Fibroblast of villous mesenchyme (primary cell): Measurements from ENCODE around the gene SEPSECS. TPM values are rescaled to one million over a fixed set of nuclear protein-coding genes. Genes with fewer than 3 reads are reported as not detected.

ENCODE experiments used
- DNase-seq: peaks from one replicate; pipeline ENCODE4 v3.0.0-alpha.2; 2010; ENCODE audit warnings: low read depth
- H3K4me3 ChIP-seq: 2 replicates; pipeline ENCODE4 v1.5.1; 2011; ENCODE audit warnings: low read depth, mild to moderate bottlenecking, low read length
- total RNA-seq: library from RNA; depleted of rRNA; stranded (reverse); fragments of >200 nt; gene quantifications from 2 replicates; pipeline ENCODE4 v1.2.3, GENCODE V29; 2012
- TF ChIP-seq, protein P1 (sequence below): IDR thresholded peaks from 2 replicates; pipeline ENCODE4 v1.5.1; 2012; ENCODE audit warnings: low read depth, mild to moderate bottlenecking, low read length; ENCODE audit not compliant: insufficient read depth

The SEPSECS gene
- total RNA-seq, 1 donor, result 6.5 TPM

DNA sequence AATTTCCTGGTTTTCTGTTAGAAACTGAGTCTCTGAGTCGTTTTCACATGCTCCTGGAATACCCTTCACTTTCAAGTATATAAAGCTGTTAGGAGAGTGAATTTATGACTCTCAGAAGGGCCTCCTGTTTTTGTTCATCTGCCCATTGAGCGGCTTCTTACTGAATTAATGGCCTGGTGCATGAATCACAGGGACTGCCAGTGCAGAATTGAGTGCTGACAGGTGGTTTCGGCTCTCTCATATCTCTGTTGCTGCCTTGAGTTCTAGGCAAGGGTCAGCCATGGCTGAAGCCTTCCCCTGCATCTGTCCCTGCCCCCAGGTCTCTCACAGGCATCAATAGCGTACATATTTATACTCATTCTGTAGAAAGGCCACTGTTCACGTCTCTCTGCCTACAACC lies 22.7 kb upstream of the SEPSECS start:
- DNase-seq, result no peak
- no peak overlapping the region for H3K4me3 ChIP-seq
- TF ChIP-seq, protein P1, sequence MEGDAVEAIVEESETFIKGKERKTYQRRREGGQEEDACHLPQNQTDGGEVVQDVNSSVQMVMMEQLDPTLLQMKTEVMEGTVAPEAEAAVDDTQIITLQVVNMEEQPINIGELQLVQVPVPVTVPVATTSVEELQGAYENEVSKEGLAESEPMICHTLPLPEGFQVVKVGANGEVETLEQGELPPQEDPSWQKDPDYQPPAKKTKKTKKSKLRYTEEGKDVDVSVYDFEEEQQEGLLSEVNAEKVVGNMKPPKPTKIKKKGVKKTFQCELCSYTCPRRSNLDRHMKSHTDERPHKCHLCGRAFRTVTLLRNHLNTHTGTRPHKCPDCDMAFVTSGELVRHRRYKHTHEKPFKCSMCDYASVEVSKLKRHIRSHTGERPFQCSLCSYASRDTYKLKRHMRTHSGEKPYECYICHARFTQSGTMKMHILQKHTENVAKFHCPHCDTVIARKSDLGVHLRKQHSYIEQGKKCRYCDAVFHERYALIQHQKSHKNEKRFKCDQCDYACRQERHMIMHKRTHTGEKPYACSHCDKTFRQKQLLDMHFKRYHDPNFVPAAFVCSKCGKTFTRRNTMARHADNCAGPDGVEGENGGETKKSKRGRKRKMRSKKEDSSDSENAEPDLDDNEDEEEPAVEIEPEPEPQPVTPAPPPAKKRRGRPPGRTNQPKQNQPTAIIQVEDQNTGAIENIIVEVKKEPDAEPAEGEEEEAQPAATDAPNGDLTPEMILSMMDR, result no peak

DNA sequence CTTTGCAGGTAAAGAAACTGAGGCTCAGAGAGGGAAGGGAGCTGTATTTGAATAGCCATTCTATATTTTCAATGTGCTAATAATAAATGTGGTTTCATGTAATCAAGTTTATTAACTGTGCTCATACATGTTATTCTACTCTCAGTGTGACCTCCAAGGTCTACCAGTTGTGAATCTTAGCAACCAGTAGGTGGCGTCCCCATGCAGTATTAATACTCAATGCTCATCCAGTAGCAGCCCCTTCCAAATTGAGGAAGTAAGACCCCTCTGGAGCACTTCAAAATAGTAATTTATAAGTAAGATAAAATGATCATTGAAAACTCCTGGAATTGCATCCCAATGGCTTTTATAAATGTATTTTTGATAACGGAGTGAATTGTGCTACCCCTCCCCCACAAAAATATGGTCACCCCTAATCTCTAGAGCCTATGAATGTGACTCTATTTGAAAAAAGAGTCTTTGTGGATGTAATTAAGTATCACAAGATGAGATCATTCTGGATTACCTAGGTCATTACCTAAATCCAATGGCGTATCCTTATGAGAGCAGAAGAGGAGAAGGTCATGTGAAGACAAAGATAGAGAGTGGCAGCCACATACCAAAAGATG lies 20.4 kb upstream of the SEPSECS start:
- DNase-seq, result peak; percentile 59
- TF ChIP-seq, protein P1, result peak; percentile 80
- no peak overlapping the region for H3K4me3 ChIP-seq

GRCh38 chr4:25178838-25179261 lies 18.6 kb upstream of the SEPSECS start:
- no peak overlapping the region for H3K4me3 ChIP-seq
- no peak for DNase-seq
- TF ChIP-seq, protein P1, result no peak

- TF ChIP-seq, protein P1, result no peak
- no peak overlapping the region for H3K4me3 ChIP-seq
- DNase-seq, result no peak
Measured at GRCh38 chr4:25177147-25177546, 16.9 kb upstream of the SEPSECS start.

- H3K4me3 ChIP-seq, result no peak overlapping the region
- TF ChIP-seq, protein P1, result no peak
- peak; percentile 12 for DNase-seq
Measured at GRCh38 chr4:25174674-25175073, 14.4 kb upstream of the SEPSECS start.

DNA sequence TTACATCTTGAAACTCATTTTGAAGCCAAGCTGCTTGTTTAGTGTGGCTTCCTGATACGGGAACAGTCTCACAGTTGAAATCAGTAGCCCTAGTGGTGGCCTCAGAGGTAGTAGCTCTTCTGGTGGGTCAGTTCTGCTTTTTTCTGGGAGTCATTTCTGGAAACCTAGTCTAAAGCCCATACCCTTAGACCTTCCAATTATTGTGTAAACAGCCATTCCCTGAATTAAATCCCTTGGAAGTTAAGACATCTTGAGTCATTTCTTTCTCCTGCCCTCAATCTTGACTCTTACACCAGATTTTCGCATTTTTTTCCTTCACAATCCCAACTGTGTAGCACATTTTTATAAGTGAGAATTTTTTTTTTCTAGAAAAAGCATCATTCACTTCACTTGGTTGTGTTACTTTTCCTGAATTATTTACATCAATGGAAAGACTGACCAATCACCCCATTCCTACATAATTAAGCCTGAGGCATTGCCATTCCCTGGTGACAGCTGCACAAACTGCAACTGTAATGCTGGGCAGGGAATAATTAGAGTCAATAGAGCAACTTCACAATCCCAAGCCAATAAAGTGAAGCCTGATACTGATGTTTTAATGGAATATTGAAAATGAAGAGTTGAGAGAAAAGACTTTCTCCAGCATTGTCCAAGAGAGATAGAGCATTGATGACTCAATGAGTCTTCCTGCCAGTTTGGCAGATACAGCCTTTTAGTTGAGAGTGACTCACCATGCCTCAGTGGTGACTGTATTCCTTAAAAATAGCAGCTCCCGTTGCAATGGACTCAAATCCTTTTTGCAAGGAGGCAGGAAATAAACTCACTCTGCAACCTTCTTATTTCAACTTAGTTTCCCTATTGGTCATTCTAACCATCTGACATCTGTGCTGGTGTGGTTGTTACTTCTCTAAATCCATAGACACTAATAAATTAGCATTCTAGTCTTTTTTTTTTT lies 13.0 kb upstream of the SEPSECS start:
- H3K4me3 ChIP-seq, result no peak overlapping the region
- DNase-seq, result peak; percentile 95
- TF ChIP-seq, protein P1, result no peak
